ENCODE results near the gene AQP12A.

The AQP12A gene

DNA sequence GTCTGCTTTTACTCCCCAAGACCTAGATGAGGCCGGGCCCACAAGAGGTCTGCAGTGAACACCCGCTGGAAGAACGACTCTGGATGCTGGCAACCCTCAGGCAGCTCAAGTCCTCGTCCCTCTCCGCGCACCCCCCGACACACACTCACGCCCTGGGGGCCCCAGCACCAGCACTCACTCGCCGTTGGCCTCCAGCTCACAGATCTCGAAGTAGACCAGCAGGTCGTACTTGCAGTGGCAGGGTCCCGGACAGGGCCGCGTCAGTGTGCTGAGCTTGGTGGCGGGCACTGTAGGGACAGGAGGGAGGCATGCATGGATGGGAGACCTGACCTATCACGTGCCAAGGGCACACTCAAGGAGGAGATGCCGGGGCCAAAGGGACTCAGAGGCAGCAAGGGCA, 49.4 kb downstream of the AQP12A start:
- no peak for DNase-seq (ENCODE audit: low read depth in 3 of 3)

DNA sequence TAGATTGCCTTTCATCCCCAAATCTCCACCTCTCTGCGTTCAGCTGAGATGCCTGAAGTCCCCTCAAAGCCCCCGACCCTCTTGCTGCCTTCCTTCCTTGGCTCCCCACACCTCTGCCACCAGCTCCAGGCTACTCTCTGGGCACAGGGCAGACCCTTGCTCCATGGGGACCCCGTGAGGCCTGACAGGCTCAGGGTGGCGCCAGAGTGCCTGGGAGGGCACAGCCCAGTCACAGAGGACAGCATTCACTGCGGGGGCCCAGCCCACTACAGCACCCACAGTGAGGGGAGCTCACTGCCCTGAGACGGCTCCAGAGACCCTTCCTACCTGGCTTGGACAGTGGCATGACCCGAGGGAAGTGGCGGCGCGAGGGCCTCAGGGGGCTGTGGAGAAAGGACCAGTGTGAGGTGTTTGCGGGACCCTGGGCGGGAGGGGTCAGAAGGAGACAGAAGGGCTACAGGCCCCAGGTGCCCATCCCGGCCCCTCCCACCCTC, 51.0 kb downstream of the AQP12A start:
- DNase-seq (ENCODE audit: low read depth in 3 of 3) = no peak

DNA sequence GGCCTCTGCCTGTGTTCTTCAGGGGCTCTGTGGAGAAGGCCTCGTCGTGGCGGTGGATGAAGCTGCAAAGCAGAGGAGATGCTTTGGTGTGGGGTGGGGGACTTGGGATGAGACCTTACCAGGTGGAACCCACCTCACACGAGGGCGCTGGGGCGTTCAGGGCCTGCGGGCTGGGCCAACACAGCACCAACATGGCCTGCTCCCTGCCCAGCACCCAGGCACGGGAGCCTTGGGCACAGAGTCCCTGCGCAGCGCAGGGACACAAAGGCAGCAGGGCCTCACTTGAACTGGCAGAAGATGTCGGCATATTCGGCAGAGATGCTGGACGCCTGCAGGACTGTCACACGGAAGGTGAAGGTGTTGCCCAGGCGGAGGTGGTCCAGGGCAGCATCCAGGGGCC, 53.8 kb downstream of the AQP12A start:
- no peak for DNase-seq (ENCODE audit: low read depth in 3 of 3)

DNA sequence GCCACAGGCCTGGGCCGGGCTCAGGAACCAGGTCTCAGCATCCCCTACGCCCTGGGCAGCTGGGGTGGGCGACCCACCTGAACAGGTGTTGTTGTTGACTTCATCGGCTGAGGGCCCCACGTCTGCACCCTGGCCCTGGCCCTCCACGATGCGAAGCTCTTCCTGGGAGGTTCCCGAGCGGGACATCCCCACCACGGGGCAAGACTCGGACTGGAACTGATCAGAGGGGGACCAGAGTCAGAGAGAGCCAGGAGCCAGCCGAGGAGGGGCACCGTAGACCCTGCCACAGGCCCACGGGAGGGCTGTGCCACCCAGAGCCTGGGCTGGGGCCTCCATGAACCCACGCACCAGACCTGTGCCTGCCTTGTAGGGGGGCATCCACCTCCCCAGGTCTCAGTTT, 54.3 kb downstream of the AQP12A start:
- no peak for DNase-seq (ENCODE audit: low read depth in 3 of 3)

DNA sequence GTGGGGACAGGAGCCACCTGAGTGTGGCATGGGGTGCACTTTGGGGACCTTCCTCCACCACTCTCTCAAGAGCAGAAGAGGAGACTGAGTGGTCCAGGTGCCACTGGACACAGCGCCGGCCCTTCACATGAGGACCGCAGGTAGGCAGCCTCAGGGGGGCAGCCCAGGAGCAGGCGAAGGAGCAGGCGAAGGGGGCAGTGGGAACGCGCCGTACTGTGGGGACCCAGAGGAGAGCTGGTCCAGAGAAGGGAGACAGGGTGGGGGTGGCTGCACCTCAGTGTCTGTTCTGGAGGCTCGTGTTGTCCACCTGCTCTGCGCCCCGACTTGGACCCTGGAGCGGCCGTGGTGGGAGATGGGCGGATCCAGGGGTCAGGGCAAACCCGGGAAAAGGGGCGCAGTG, 55.0 kb downstream of the AQP12A start:
- no peak for DNase-seq (ENCODE audit: low read depth in 3 of 3)

DNA sequence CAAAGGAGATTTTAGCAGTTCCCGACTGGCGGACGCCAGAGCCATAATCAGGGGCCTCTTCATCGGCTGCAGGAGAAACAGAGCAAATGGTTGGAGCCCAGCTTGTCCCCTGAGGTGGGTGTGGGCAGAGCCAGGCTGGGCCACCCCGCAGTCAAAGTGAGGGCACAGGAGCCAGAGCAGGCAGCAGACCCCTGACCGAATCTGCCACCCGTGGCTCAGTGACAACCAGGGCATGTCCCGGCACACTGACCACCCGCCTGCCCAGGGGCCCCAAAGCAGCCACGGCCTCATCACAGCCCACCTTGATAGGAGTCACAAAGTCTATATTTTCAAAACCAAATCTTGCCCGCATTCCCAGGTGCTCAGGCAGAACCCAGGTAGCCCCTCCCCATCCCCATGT, 55.6 kb downstream of the AQP12A start:
- DNase-seq (ENCODE audit: low read depth in 3 of 3) = no peak
